NCI-H510A (cell line): ENCODE measurements around the gene R3HDM4.
"Not testable (repeated sequence)": the region's sequence is repeated elsewhere in the genome, so short reads cannot be mapped to it uniquely, and the experiment has no call there.

Experiments
- DNase-seq: peaks from one replicate; lab custom pipeline; 2025; lab: John Stamatoyannopoulos, UW

R3HDM4 gene

GRCh38 chr19:855566-856120, 57.4 kb downstream of the R3HDM4 start:
- no peak for DNase-seq

GRCh38 chr19:855142-855541, 57.9 kb downstream of the R3HDM4 start:
- DNase-seq, result no peak

- no peak for DNase-seq
These were observed 58.5 kb downstream of the R3HDM4 start for GRCh38 chr19:854549-854948.

- not testable (repeated sequence) for DNase-seq
These were observed 59.3 kb downstream of the R3HDM4 start for GRCh38 chr19:853614-854220.

- no peak for DNase-seq
These were observed 59.9 kb downstream of the R3HDM4 start for GRCh38 chr19:853014-853585.

GRCh38 chr19:852136-853013, 60.6 kb downstream of the R3HDM4 start, which contains the start of gene ELANE:
Gene ELANE (plus strand): TSS chr19:852303. CDS start chr19:852329, 26 bp downstream.
- DNase-seq, result no peak

- DNase-seq, result no peak
These were observed 62.1 kb downstream of the R3HDM4 start for GRCh38 chr19:850979-851335.

GRCh38 chr19:850221-850978, 62.6 kb downstream of the R3HDM4 start:
- DNase-seq, result no peak

GRCh38 chr19:849195-849594, 63.8 kb downstream of the R3HDM4 start:
- DNase-seq, result not testable (repeated sequence)

GRCh38 chr19:848386-848921, 64.6 kb downstream of the R3HDM4 start:
- no peak for DNase-seq
